Thymus (tissue), 11 donors: ENCODE results near the gene MSMB. TPM values are rescaled to one million over a fixed set of nuclear protein-coding genes. Genes with fewer than 3 reads are reported as not detected.
A peak's percentile ranks its signal among the peaks of the same experiment; 100 is the strongest.

Experiments used
- DNase-seq, 9 donors: peaks; one replicate each; pipeline ENCODE4 v3.0.0-alpha.2; 2013; ENCODE audit warnings: low spot score in 9 of 9, low read depth in 6 of 9, missing footprints in 1 of 9
- H3K27ac ChIP-seq, 2 donors: one replicate each; pipeline ENCODE4 v1.5.1; 2013; ENCODE audit warnings: control low read depth in 1 of 2, low read depth in 1 of 2, low read length in 1 of 2, mild to moderate bottlenecking in 1 of 2, moderate library complexity in 1 of 2
- H3K27me3 ChIP-seq, 2 donors: one replicate each; pipeline ENCODE4 v1.5.1; 2013; ENCODE audit warnings: low read length in 1 of 2; ENCODE audit not compliant: control insufficient read depth in 2 of 2, insufficient read depth in 1 of 2
- H3K36me3 ChIP-seq, 2 donors: one replicate each; pipeline ENCODE4 v1.5.1; 2013; ENCODE audit warnings: low read length in 1 of 2, mild to moderate bottlenecking in 1 of 2, moderate library complexity in 1 of 2; ENCODE audit not compliant: control insufficient read depth in 2 of 2, insufficient read depth in 2 of 2
- H3K4me1 ChIP-seq, 2 donors: one replicate each; pipeline ENCODE4 v1.5.1; 2013; ENCODE audit warnings: low read length in 2 of 2; ENCODE audit not compliant: control insufficient read depth in 2 of 2, insufficient read depth in 2 of 2
- H3K4me3 ChIP-seq, 2 donors: one replicate each; pipeline ENCODE4 v1.5.1; 2013; ENCODE audit warnings: low read length in 2 of 2, control low read depth in 1 of 2, mild to moderate bottlenecking in 1 of 2
- H3K9me3 ChIP-seq, 2 donors: one replicate each; pipeline ENCODE4 v1.5.1; 2013; ENCODE audit warnings: low read length in 1 of 2, mild to moderate bottlenecking in 1 of 2; ENCODE audit not compliant: control insufficient read depth in 2 of 2, insufficient read depth in 1 of 2
- WGBS: extraction: QIAGEN DNeasy Blood & Tissue Kit; methylation state at CpG from one replicate; pipeline ENCODE4 v1.1.7; 2013; 5-methylcytosine and 5-hydroxymethylcytosine counted together
- polyA plus RNA-seq: library from polyadenylated mRNA; stranded (reverse); fragments of 200-250 nt; gene quantifications from one replicate; pipeline ENCODE4 v1.2.3, GENCODE V29; 2013
- total RNA-seq: library from RNA; stranded (reverse); fragments of 120-200 nt; gene quantifications from one replicate; pipeline ENCODE4 v1.2.4, GENCODE V29; 2013
- donor health status: healthy.

The MSMB gene
- total and polyA plus RNA-seq, 2 donors: 1.1 to 8.6 TPM

GRCh38 chr10:46029461-46030030, 16.5 kb downstream of the MSMB start:
- peak overlapping the region; percentile 66 to 80 for H3K4me3 ChIP-seq
- peak in 1 of 9 donors; percentile 38 for DNase-seq
- peak overlapping the region in 1 of 2 donors; percentile 79 for H3K27ac ChIP-seq
- no peaks in the 10 kb centered on the region for H3K9me3 ChIP-seq
- no peaks in the 10 kb centered on the region for H3K27me3 ChIP-seq
- peaks cover 0 to 9% of the 10 kb centered on the region in 2 donors for H3K36me3 ChIP-seq
- 31% methylated on average over 6 of the region's 6 CpGs for WGBS
- peaks cover 22 to 45% of the 10 kb centered on the region in 2 donors for H3K4me1 ChIP-seq

DNA sequence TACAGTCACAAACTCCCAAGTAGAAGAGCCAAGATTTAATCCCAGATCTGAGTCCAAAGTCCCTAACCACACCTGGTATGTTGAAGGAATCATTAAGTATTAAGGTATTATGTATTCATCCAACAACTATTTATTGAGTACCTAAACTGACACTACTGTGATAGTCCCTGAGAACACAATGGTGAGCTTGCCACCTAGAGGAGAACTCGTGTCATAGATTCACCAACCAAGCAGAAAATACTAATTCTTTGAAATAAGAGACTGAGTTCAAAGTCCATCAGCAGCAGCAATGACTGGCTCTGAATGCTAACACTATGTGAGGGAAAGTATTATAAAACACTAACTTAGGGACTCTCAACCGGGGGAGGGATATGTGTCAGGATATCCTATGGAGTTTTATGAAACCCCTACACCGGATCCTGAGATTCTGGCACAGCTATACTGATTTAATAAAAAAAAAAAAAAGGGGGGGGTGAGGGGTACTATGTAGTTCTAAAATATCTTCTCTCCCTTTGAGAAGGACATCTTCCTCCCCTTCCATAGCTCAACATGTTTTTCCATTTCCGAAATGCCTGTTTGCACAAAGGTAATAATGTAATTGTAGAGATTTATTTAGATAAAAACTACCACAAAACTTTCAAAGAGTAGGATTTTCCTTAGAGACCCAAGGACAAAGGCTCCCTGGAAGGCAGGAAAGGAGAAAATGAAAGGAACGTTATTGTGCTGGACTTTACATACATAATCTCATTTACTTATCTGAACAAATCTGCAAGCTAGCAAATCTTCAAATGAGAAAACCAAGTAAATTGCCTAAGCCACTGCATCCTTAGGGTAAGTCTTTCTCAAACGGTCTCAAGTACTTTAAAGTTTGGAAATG, 17.2 kb downstream of the MSMB start:
- Histone ChIP-seq H3K9me3 (no peaks in the 10 kb centered on the region), H3K4me3 (peak overlapping the region; percentile 66 to 80), H3K36me3 (peaks cover 0 to 9% of the 10 kb centered on the region in 2 donors), H3K4me1 (peaks cover 24 to 44% of the 10 kb centered on the region in 2 donors), H3K27me3 (no peaks in the 10 kb centered on the region), H3K27ac (peak overlapping the region in 1 of 2 donors; percentile 79)
- WGBS: 34% methylated on average over 6 of the region's 6 CpGs
- peak in 3 of 9 donors; percentile 43 to 76 (median 59) for DNase-seq

- no peak for DNase-seq
- peaks cover 24 to 32% of the 10 kb centered on the region in 2 donors for H3K4me1 ChIP-seq
- no peak overlapping the region for H3K27ac ChIP-seq
- H3K36me3 ChIP-seq: peaks cover 0 to 12% of the 10 kb centered on the region in 2 donors
- no peak overlapping the region for H3K4me3 ChIP-seq
- H3K27me3 ChIP-seq: no peaks in the 10 kb centered on the region
- H3K9me3 ChIP-seq: peaks cover 0 to 4% of the 10 kb centered on the region in 2 donors
These were observed 20.0 kb downstream of the MSMB start for GRCh38 chr10:46026106-46026505.

DNA sequence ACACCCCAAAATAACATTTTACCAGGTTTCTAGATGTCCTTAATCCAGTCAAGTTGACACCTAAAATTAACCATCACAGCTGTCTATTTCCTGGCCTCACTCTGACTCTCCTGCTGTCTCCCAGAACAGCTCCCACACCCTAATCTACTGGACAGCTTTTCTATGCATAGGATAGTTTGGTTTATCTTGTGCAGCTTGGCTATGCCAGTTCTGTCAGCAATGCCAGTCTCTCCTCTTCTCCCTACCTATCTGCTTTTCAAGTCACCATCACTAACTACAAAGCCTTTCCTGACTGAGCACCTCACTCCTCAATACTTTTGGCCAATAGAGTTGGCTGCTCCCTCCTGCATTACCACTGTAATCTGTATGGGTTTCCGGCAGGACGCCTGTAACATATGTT, 20.7 kb downstream of the MSMB start:
- DNase-seq: no peak
- Histone ChIP-seq H3K27ac (no peak overlapping the region), H3K36me3 (peaks cover 0 to 12% of the 10 kb centered on the region in 2 donors), H3K27me3 (no peaks in the 10 kb centered on the region), H3K9me3 (peaks cover 0 to 4% of the 10 kb centered on the region in 2 donors), H3K4me1 (peaks cover 19 to 27% of the 10 kb centered on the region in 2 donors), H3K4me3 (no peak overlapping the region)
- WGBS: 96% methylated on average over 2 of the region's 2 CpGs

- Histone ChIP-seq H3K27me3 (no peaks in the 10 kb centered on the region), H3K9me3 (peaks cover 0 to 4% of the 10 kb centered on the region in 2 donors), H3K4me3 (no peak overlapping the region), H3K27ac (no peak overlapping the region), H3K36me3 (peaks cover 0 to 12% of the 10 kb centered on the region in 2 donors), H3K4me1 (peaks cover 24 to 30% of the 10 kb centered on the region in 2 donors)
- no peak for DNase-seq
These were observed 21.1 kb downstream of the MSMB start for GRCh38 chr10:46024948-46025347.

DNA sequence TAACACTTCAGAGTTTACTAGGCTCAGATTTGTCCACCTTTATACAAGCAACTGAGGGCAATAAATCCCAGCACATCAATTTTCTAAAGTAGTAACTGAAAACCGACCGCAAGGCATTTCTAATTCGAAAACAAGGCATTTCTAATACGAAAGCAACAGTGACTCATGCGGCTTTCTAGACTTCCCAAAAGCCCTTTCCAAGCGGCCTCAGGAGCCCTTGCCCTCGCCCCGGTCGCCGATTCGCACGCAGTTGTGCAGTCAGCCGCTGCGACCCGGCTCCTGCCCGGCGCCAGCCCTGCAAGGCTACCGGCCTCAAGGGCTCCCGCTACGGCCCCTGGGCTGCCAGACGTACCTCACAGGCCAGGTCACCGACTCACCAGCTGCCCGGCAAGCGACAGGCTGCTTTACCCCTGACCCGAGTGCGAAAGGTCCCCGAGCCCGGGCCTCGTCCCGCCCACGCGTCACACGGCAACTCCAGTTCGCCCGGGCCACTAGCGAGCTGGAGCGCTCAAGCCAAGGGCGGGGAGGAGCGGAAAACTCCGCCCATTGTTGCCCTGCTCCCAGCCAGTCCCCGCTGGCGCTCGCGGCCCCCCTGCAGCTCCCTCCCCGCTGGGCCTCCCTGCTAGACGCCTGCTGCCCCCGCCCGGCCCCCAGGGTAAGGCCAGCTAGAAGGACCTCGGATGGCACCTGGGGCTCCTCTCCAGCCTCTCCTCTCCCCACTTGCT, 22.9 kb downstream of the MSMB start:
- peaks cover 0 to 15% of the 10 kb centered on the region in 2 donors for H3K36me3 ChIP-seq
- peak overlapping the region; percentile 57 to 62 for H3K4me3 ChIP-seq
- H3K27me3 ChIP-seq: no peaks in the 10 kb centered on the region
- peak overlapping the region; percentile 73 to 75 for H3K27ac ChIP-seq
- 3% methylated on average over 49 of the region's 49 CpGs for WGBS
- DNase-seq: peak in 7 of 9 donors; percentile 53 to 84 (median 69)
- H3K4me1 ChIP-seq: peaks cover 26% of the 10 kb centered on the region in 2 donors
- peaks cover 0 to 4% of the 10 kb centered on the region in 2 donors for H3K9me3 ChIP-seq

GRCh38 chr10:46020344-46020657, 25.8 kb downstream of the MSMB start:
- H3K4me1 ChIP-seq: peaks cover 17 to 22% of the 10 kb centered on the region in 2 donors
- 86% methylated on average over 3 of the region's 3 CpGs for WGBS

GRCh38 chr10:46019569-46020343, 26.3 kb downstream of the MSMB start:
- no peak overlapping the region for H3K4me3 ChIP-seq

More at GRCh38 chr10:46020344-46020657, 25.8 kb downstream of the MSMB start:
- DNase-seq: no peak
- H3K9me3 ChIP-seq: peaks cover 0 to 4% of the 10 kb centered on the region in 2 donors
- H3K36me3 ChIP-seq: peaks cover 5 to 18% of the 10 kb centered on the region in 2 donors
- no peak overlapping the region for H3K4me3 ChIP-seq
- peak overlapping the region; percentile 61 to 71 for H3K27ac ChIP-seq
- no peaks in the 10 kb centered on the region for H3K27me3 ChIP-seq

More at GRCh38 chr10:46019569-46020343, 26.3 kb downstream of the MSMB start:
- H3K36me3 ChIP-seq: peaks cover 10 to 24% of the 10 kb centered on the region in 2 donors
- H3K27ac ChIP-seq: peak overlapping the region; percentile 61 to 71
- H3K27me3 ChIP-seq: no peaks in the 10 kb centered on the region
- peaks cover 17 to 22% of the 10 kb centered on the region in 2 donors for H3K4me1 ChIP-seq
- peaks cover 0 to 4% of the 10 kb centered on the region in 2 donors for H3K9me3 ChIP-seq
- peak in 2 of 9 donors; percentile 52 to 72 for DNase-seq
- 72% methylated on average over 7 of the region's 7 CpGs for WGBS
